ENCODE data around the gene ARID5A. TPM values are rescaled to one million over a fixed set of nuclear protein-coding genes. Genes with fewer than 3 reads are reported as not detected.

ARID5A gene
- total RNA-seq, 1 experiment from 2014 or later = 3.3 TPM

- ChIA-PET POLR2A (no interaction called here), CTCF (no interaction called here)
Measured at GRCh38 chr2:96541398-96542152, 5.0 kb downstream of the ARID5A start.

DNA sequence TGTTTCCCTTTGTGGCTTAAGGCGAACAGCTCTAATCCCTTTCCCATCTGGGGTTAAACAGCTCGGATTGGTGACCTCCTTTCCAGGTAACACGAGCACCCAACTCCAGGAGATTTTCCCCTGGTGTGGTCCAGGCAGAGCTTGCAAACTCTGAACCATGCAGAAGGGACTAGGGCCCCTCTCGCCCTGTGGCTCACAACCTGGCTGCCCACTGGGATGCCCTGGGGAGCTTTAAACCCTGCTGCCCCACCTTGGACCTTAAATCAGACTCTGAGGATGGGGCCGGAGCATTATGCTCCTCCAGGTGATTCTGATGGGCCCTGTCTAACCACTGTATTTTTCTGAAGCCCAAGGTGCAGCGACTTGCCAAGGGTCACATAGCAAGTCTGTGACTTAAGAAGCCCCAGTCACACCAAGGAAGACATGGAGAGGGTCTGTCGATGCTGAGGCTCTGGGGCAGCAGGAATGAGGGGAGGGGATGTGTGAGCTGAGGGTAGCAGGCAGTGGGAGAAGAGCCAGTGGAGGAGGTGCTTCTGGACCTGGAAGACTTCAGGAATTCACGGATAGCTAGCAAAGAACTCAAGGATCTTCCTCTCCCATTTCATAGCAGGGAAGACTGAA lies 5.9 kb downstream of the ARID5A start:
- Mint-ChIP-seq H3K27ac (ENCODE audit: unreplicated experiment) (no peak overlapping the region), H3K36me3 (ENCODE audit: insufficient read depth, unreplicated experiment) (no peaks in the 10 kb centered on the region), H3K4me3 (ENCODE audit: unreplicated experiment) (no peak overlapping the region), H3K4me1 (ENCODE audit: low read depth, unreplicated experiment) (no peaks in the 10 kb centered on the region), H3K27me3 (ENCODE audit: insufficient read depth, unreplicated experiment) (no peaks in the 10 kb centered on the region), H3K9me3 (ENCODE audit: unreplicated experiment) (no peaks in the 10 kb centered on the region)
- CTCF ChIA-PET = interaction anchor here (1.0 kb wide), 1 partner anchor 12 kb away, joined by 3 read pairs; no protein-coding TSS in a partner anchor
- BruUV-seq (replicated peaks) = no TSS peak
- intact Hi-C loops (cut with micrococcal nuclease; ENCODE audit: unreplicated experiment) = no loop called here
- Histone ChIP-seq H3K9me3 (peaks cover 6% of the 10 kb centered on the region; the same call in 1 of the 2 replicates), H3K4me3 (ENCODE audit: low read depth, low read length) (no peak overlapping the region), H3K27me3 (replicated peaks; ENCODE audit: control insufficient read depth, insufficient read depth, low read length) (no peaks in the 10 kb centered on the region), H3K36me3 (ENCODE audit: control insufficient read depth, insufficient read depth, low read length) (no peaks in the 10 kb centered on the region), H3K4me1 (peaks cover 5% of the 10 kb centered on the region)
- DNase-seq = no peak
- POLR2A ChIA-PET = no interaction called here
- TF ChIP-seq, protein P1, sequence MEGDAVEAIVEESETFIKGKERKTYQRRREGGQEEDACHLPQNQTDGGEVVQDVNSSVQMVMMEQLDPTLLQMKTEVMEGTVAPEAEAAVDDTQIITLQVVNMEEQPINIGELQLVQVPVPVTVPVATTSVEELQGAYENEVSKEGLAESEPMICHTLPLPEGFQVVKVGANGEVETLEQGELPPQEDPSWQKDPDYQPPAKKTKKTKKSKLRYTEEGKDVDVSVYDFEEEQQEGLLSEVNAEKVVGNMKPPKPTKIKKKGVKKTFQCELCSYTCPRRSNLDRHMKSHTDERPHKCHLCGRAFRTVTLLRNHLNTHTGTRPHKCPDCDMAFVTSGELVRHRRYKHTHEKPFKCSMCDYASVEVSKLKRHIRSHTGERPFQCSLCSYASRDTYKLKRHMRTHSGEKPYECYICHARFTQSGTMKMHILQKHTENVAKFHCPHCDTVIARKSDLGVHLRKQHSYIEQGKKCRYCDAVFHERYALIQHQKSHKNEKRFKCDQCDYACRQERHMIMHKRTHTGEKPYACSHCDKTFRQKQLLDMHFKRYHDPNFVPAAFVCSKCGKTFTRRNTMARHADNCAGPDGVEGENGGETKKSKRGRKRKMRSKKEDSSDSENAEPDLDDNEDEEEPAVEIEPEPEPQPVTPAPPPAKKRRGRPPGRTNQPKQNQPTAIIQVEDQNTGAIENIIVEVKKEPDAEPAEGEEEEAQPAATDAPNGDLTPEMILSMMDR (IDR thresholded peaks at IDR 0.05; ENCODE audit: insufficient read depth in 1 of 2, low read depth in 1 of 2, low read length in 1 of 2, severe bottlenecking in 1 of 2, unreplicated experiment in 1 of 2) = no peak

More at GRCh38 chr2:96541398-96542152, 5.0 kb downstream of the ARID5A start:
- no peak overlapping the region for H3K4me3 Mint-ChIP-seq (ENCODE audit: unreplicated experiment)
- no peaks in the 10 kb centered on the region for H3K36me3 Mint-ChIP-seq (ENCODE audit: insufficient read depth, unreplicated experiment)
- TF ChIP-seq, protein P1 (IDR thresholded peaks at IDR 0.05; ENCODE audit: insufficient read depth in 1 of 2, low read depth in 1 of 2, low read length in 1 of 2, severe bottlenecking in 1 of 2, unreplicated experiment in 1 of 2) = no peak
- no peak overlapping the region for H3K27ac Mint-ChIP-seq (ENCODE audit: unreplicated experiment)
- Histone ChIP-seq H3K27me3 (replicated peaks; ENCODE audit: control insufficient read depth, insufficient read depth, low read length) (no peaks in the 10 kb centered on the region), H3K4me1 (peaks cover 7% of the 10 kb centered on the region), H3K9me3 (peaks cover 6% of the 10 kb centered on the region; the same call in 1 of the 2 replicates), H3K36me3 (ENCODE audit: control insufficient read depth, insufficient read depth, low read length) (no peaks in the 10 kb centered on the region), H3K4me3 (ENCODE audit: low read depth, low read length) (no peak overlapping the region)
- H3K4me1 Mint-ChIP-seq (ENCODE audit: low read depth, unreplicated experiment) = no peaks in the 10 kb centered on the region
- no peaks in the 10 kb centered on the region for H3K9me3 Mint-ChIP-seq (ENCODE audit: unreplicated experiment)
- intact Hi-C loops (cut with micrococcal nuclease; ENCODE audit: unreplicated experiment) = no loop called here
- BruUV-seq (replicated peaks) = no TSS peak
- DNase-seq = no peak
- H3K27me3 Mint-ChIP-seq (ENCODE audit: insufficient read depth, unreplicated experiment) = no peaks in the 10 kb centered on the region

- no peaks in the 10 kb centered on the region for H3K36me3 Mint-ChIP-seq (ENCODE audit: insufficient read depth, unreplicated experiment)
- H3K27ac Mint-ChIP-seq (ENCODE audit: unreplicated experiment) = no peak overlapping the region
- H3K4me1 Mint-ChIP-seq (ENCODE audit: low read depth, unreplicated experiment) = no peaks in the 10 kb centered on the region
- ChIA-PET CTCF (no interaction called here), POLR2A (no interaction called here)
- no peak for DNase-seq
- H3K36me3 ChIP-seq (ENCODE audit: control insufficient read depth, insufficient read depth, low read length) = no peaks in the 10 kb centered on the region
- no peaks in the 10 kb centered on the region for H3K27me3 Mint-ChIP-seq (ENCODE audit: insufficient read depth, unreplicated experiment)
- TF ChIP-seq, protein P1 (IDR thresholded peaks at IDR 0.05; ENCODE audit: insufficient read depth in 1 of 2, low read depth in 1 of 2, low read length in 1 of 2, severe bottlenecking in 1 of 2, unreplicated experiment in 1 of 2) = no peak
- no peak overlapping the region for H3K4me3 ChIP-seq (ENCODE audit: low read depth, low read length)
- intact Hi-C loops (cut with micrococcal nuclease; ENCODE audit: unreplicated experiment) = no loop called here
- H3K9me3 Mint-ChIP-seq (ENCODE audit: unreplicated experiment) = no peaks in the 10 kb centered on the region
- H3K4me3 Mint-ChIP-seq (ENCODE audit: unreplicated experiment) = no peak overlapping the region
- no TSS peak for BruUV-seq (replicated peaks)
- H3K27me3 ChIP-seq (replicated peaks; ENCODE audit: control insufficient read depth, insufficient read depth, low read length) = no peaks in the 10 kb centered on the region
- H3K4me1 ChIP-seq = no peaks in the 10 kb centered on the region
- peaks cover 6% of the 10 kb centered on the region; the same call in 1 of the 2 replicates for H3K9me3 ChIP-seq
Measured at GRCh38 chr2:96546321-96546720, 9.8 kb downstream of the ARID5A start.
